HUDEP-2 (cell line): ENCODE results near the gene PLK3.

Experiments
- DNase-seq, 76 experiments: peaks; one replicate each; lab custom pipeline; 2025; ENCODE audit not compliant: unreplicated experiment in 76 of 76; lab: John Stamatoyannopoulos, UW

PLK3 gene

GRCh38 chr1:44848456-44849181 lies 48.4 kb downstream of the PLK3 start:
- DNase-seq: no peak

- no peak for DNase-seq
Observed at GRCh38 chr1:44849575-44850132, 49.5 kb downstream of the PLK3 start.

- DNase-seq: no peak
Observed at GRCh38 chr1:44851308-44851707, 51.1 kb downstream of the PLK3 start.

- DNase-seq: no peak
Observed at GRCh38 chr1:44853201-44853600, 53.0 kb downstream of the PLK3 start.

GRCh38 chr1:44854970-44855369 lies 54.8 kb downstream of the PLK3 start:
- no peak for DNase-seq
